Tibial nerve (tissue), 4 donors: Measurements from ENCODE around the gene CCDC149.

Source experiments
- EP300 ChIP-seq, 2 donors: sonication (generic); formaldehyde crosslinking; IDR thresholded peaks; one replicate each; pipeline ENCODE4 v1.6.1; 2017; ENCODE audit warnings: antibody characterized with exemption in 2 of 2, mild to moderate bottlenecking in 1 of 2
- POLR2A ChIP-seq, 2 donors: fragments of 450-650 bp; IDR thresholded peaks; one replicate each; pipeline ENCODE4 v1.6.1; 2017; ENCODE audit warnings: antibody characterized with exemption in 2 of 2, mild to moderate bottlenecking in 2 of 2, moderate library complexity in 2 of 2
- TF ChIP-seq, protein P1 (sequence below), 5 experiments: fragments of 200-600 bp in 3 of 5; fragments of 450-650 bp in 2 of 5; sonication (generic) in 3 of 5; IDR thresholded peaks; one replicate each; pipeline ENCODE4 v1.5.1; 2016 to 2019; ENCODE audit warnings: antibody characterized with exemption in 5 of 5, mild to moderate bottlenecking in 3 of 5, moderate library complexity in 2 of 5

DNA sequence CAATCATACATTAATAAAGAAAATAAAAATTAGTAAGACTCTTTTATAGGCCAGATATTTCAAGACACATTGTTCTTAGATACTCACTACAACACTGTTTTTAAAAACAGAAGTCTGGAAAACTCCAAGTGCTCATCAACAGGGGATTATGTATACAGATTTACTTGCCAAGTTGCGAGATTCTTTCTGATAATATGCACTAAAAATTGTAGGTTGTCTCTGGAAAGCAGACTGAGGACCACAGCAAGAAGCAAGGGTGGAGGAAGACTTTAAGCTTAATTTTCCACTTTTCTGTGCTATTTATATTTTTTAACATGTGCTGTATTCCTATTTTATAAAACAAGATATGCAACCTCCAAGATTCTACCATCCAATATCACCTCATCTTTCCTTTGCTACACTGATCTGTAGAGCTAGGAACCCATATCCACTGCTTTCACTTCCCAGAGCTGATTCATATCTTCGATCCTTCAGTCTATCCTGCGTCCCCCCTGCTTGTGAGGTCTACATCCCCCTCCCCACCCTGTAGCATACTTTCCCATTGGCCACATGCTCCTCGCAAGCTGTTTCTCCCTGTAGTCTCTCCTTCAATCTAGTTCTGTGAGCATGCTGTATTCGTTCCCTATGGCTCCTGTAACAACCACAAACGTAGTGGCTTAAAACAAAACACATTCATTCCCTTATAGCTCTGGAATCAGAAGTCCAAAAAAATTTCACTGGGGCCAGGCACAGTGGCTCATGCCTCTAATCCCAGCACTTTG is 101.8 kb downstream of the CCDC149 start:
- TF ChIP-seq, protein P1, sequence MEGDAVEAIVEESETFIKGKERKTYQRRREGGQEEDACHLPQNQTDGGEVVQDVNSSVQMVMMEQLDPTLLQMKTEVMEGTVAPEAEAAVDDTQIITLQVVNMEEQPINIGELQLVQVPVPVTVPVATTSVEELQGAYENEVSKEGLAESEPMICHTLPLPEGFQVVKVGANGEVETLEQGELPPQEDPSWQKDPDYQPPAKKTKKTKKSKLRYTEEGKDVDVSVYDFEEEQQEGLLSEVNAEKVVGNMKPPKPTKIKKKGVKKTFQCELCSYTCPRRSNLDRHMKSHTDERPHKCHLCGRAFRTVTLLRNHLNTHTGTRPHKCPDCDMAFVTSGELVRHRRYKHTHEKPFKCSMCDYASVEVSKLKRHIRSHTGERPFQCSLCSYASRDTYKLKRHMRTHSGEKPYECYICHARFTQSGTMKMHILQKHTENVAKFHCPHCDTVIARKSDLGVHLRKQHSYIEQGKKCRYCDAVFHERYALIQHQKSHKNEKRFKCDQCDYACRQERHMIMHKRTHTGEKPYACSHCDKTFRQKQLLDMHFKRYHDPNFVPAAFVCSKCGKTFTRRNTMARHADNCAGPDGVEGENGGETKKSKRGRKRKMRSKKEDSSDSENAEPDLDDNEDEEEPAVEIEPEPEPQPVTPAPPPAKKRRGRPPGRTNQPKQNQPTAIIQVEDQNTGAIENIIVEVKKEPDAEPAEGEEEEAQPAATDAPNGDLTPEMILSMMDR (IDR thresholded peaks at IDR 0.05), result no peak
- TF ChIP-seq EP300 (IDR thresholded peaks at IDR 0.05) (no peak), POLR2A (IDR thresholded peaks at IDR 0.05) (no peak)
